GM12873 (cell line): Measurements from ENCODE around the gene MAT1A.

Experiments
- CTCF ChIP-seq: IDR thresholded peaks from 2 replicates; pipeline ENCODE4 v1.5.1; 2012; ENCODE audit warnings: low read depth, mild to moderate bottlenecking, moderate library complexity, low read length, control low read depth; ENCODE audit not compliant: insufficient read depth; ENCODE audit errors: missing control alignments

MAT1A gene

GRCh38 chr10:80289451-80290287, at the start of gene MAT1A:
MAT1A (minus strand) TSS chr10:80289658; CDS start chr10:80289423, 235 bp downstream.
- no peak for TF ChIP-seq CTCF

- TF ChIP-seq CTCF: no peak
These were observed 44.5 kb upstream of the MAT1A start for GRCh38 chr10:80333983-80334382.

GRCh38 chr10:80324891-80325364, 35.5 kb upstream of the MAT1A start:
- TF ChIP-seq CTCF: no peak

- TF ChIP-seq CTCF: no peak
These were observed 34.6 kb upstream of the MAT1A start for GRCh38 chr10:80324086-80324485.

- no peak for TF ChIP-seq CTCF
These were observed 33.9 kb upstream of the MAT1A start for GRCh38 chr10:80323311-80323710.

GRCh38 chr10:80322711-80323110, 33.3 kb upstream of the MAT1A start:
- TF ChIP-seq CTCF: no peak

- TF ChIP-seq CTCF: no peak
These were observed 32.7 kb upstream of the MAT1A start for GRCh38 chr10:80322158-80322557.
